NCI-H2227 (cell line): Measurements from ENCODE around the gene EEFSEC.

Experiments
- DNase-seq: peaks from one replicate; lab custom pipeline; 2025; ENCODE audit not compliant: unreplicated experiment; lab: John Stamatoyannopoulos, UW

EEFSEC gene

GRCh38 chr3:128329491-128330213, 176.4 kb downstream of the EEFSEC start:
- DNase-seq: no peak

- DNase-seq: no peak
Measured at GRCh38 chr3:128330214-128330842, 177.0 kb downstream of the EEFSEC start.

- DNase-seq: no peak
Measured at GRCh38 chr3:128334086-128334645, 180.9 kb downstream of the EEFSEC start.

- no peak for DNase-seq
Measured at GRCh38 chr3:128334766-128335165, 181.5 kb downstream of the EEFSEC start.

GRCh38 chr3:128335621-128336296, 182.5 kb downstream of the EEFSEC start:
- DNase-seq: no peak

GRCh38 chr3:128336337-128337156, 183.3 kb downstream of the EEFSEC start:
- DNase-seq: no peak

GRCh38 chr3:128337305-128337704, 184.0 kb downstream of the EEFSEC start:
- no peak for DNase-seq

GRCh38 chr3:128338536-128339330, 185.5 kb downstream of the EEFSEC start:
- DNase-seq: no peak

- no peak for DNase-seq
Measured at GRCh38 chr3:128339491-128340012, 186.3 kb downstream of the EEFSEC start.

GRCh38 chr3:128340198-128340903, 187.1 kb downstream of the EEFSEC start:
- DNase-seq: no peak

GRCh38 chr3:128340904-128341555, 187.7 kb downstream of the EEFSEC start:
- no peak for DNase-seq

- DNase-seq: no peak
Measured at GRCh38 chr3:128341659-128342395, 188.5 kb downstream of the EEFSEC start.

GRCh38 chr3:128342701-128343180, 189.5 kb downstream of the EEFSEC start:
- no peak for DNase-seq

- no peak for DNase-seq
Measured at GRCh38 chr3:128343287-128344051, 190.2 kb downstream of the EEFSEC start.

- no peak for DNase-seq
Measured at GRCh38 chr3:128344052-128344735, 190.9 kb downstream of the EEFSEC start.

GRCh38 chr3:128345196-128345595, 191.9 kb downstream of the EEFSEC start:
- no peak for DNase-seq

- DNase-seq: no peak
Measured at GRCh38 chr3:128346562-128346961, 193.3 kb downstream of the EEFSEC start.
